Rectal smooth muscle tissue (tissue), 1 donor: ENCODE data around the gene TUB.

ENCODE experiments used
- H3K27ac ChIP-seq: one replicate; pipeline ENCODE4 v1.7.0; 2013; ENCODE audit warnings: low read depth, low read length, inconsistent platforms
- H3K27me3 ChIP-seq: one replicate; pipeline ENCODE4 v1.7.0; 2013; ENCODE audit warnings: low read length; ENCODE audit not compliant: control insufficient read depth, insufficient read depth
- H3K36me3 ChIP-seq: one replicate; pipeline ENCODE4 v1.7.0; 2013; ENCODE audit warnings: low read length; ENCODE audit not compliant: control insufficient read depth, insufficient read depth
- H3K4me1 ChIP-seq: one replicate; pipeline ENCODE4 v1.7.0; 2013; ENCODE audit warnings: low read length; ENCODE audit not compliant: control insufficient read depth, insufficient read depth
- H3K4me3 ChIP-seq: one replicate; pipeline ENCODE4 v1.7.0; 2013; ENCODE audit warnings: low read length
- H3K9ac ChIP-seq: one replicate; pipeline ENCODE4 v1.7.0; 2013; ENCODE audit warnings: low read length

The TUB gene

DNA sequence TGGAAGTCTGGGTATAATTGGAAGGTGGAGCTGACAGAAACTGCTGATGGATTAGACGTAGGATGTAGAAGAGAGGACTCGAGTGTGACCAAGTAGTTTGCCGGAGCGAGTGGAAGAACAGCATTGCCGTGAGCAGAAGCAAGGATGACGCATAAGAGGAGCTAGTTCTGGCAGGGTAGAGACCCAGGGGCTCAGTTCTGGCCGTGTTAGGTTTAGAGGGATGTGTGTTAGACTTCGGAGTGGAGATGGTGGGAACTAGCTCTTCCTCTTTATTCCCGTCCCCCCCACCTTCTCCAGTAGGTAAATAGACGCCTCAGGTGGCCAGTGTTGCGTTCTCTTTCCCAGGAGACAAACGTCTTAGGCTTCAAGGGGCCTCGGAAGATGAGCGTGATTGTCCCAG, 19.1 kb downstream of the TUB start:
- H3K4me3 ChIP-seq, result no peak overlapping the region
- no peak overlapping the region for H3K27ac ChIP-seq
- no peaks in the 10 kb centered on the region for H3K4me1 ChIP-seq
- H3K27me3 ChIP-seq, result no peaks in the 10 kb centered on the region
- peaks cover 4% of the 10 kb centered on the region for H3K36me3 ChIP-seq
- H3K9ac ChIP-seq, result no peak overlapping the region

DNA sequence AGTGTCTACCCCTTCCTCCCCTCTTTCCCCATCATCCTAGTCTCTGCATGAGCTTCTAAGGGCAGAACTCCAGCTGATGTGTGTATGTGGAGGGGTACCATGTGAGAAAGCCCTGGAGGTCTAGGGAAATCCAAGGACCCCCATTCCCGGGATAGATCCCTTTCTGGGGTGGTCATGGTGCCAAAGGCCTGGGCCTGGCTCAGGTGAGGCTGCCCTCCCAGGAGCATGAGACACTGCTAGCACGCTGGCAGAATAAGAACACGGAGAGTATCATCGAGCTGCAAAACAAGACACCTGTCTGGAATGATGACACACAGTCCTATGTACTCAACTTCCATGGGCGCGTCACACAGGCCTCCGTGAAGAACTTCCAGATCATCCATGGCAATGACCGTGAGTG, 19.6 kb downstream of the TUB start:
- no peak overlapping the region for H3K27ac ChIP-seq
- peaks cover 6% of the 10 kb centered on the region for H3K36me3 ChIP-seq
- H3K4me3 ChIP-seq, result no peak overlapping the region
- H3K4me1 ChIP-seq, result no peaks in the 10 kb centered on the region
- no peak overlapping the region for H3K9ac ChIP-seq
- H3K27me3 ChIP-seq, result no peaks in the 10 kb centered on the region

DNA sequence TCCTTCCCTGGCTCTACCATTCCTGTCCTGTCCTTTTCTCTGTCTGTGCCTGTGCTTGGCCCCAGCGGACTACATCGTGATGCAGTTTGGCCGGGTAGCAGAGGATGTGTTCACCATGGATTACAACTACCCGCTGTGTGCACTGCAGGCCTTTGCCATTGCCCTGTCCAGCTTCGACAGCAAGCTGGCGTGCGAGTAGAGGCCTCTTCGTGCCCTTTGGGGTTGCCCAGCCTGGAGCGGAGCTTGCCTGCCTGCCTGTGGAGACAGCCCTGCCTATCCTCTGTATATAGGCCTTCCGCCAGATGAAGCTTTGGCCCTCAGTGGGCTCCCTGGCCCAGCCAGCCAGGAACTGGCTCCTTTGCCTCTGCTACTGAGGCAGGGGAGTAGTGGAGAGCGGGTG, 20.4 kb downstream of the TUB start:
- Histone ChIP-seq H3K27ac (no peak overlapping the region), H3K4me3 (no peak overlapping the region), H3K4me1 (no peaks in the 10 kb centered on the region), H3K27me3 (no peaks in the 10 kb centered on the region), H3K36me3 (peaks cover 7% of the 10 kb centered on the region), H3K9ac (no peak overlapping the region)

DNA sequence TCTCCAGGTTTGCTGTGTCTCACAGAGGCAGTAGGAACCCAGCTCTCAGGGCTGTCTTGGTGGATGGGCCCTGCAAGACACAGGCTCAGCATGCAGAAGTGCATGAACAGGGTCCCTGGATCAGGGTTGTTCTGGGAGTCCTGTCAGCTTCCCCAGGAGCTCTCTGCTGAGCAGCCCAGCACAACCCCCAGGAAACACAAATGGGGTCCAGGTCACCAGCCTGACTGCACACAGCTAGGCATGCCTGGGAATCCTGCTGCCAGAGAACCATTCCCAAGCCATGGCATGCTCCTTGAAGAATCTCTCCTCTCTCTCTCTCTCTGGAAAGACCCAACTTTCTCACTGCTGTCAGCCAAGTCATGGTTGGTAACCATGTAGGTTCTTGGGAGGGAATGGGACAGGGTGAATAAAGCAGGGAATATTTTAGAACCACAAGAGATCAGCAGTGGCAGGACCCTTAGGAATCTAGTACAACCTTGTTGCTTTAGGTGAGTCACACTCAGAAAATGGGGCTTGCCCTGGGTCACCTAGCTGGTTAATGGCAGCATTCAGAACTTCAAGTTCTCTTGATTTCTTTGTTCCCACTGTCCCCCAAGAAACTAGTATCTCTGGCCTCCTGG, 21.4 kb downstream of the TUB start:
- Histone ChIP-seq H3K9ac (no peak overlapping the region), H3K4me3 (no peak overlapping the region), H3K27ac (no peak overlapping the region), H3K27me3 (no peaks in the 10 kb centered on the region), H3K4me1 (no peaks in the 10 kb centered on the region), H3K36me3 (peaks cover 7% of the 10 kb centered on the region)

DNA sequence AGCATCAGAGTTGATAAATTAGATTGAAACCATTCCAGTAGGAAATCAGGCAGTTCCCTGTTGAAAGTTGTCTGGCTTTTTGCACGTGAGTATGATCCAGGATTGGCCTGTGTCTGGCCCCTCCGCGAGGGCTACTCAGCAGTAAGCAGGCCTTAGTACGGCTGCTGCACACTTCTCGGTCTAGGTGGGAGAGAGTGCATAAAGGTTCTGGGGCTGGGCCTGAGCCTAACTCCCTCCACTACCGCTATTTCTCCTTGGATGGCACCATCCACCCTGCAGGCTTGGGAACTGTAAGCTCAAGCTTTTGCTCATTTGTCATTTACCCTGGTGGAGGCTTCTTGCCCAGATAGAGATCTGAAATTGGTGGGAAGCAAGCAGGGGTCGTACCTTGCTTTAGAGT, 22.0 kb downstream of the TUB start:
- H3K4me1 ChIP-seq, result no peaks in the 10 kb centered on the region
- no peaks in the 10 kb centered on the region for H3K27me3 ChIP-seq
- H3K9ac ChIP-seq, result no peak overlapping the region
- no peak overlapping the region for H3K27ac ChIP-seq
- H3K4me3 ChIP-seq, result no peak overlapping the region
- H3K36me3 ChIP-seq, result peaks cover 7% of the 10 kb centered on the region

DNA sequence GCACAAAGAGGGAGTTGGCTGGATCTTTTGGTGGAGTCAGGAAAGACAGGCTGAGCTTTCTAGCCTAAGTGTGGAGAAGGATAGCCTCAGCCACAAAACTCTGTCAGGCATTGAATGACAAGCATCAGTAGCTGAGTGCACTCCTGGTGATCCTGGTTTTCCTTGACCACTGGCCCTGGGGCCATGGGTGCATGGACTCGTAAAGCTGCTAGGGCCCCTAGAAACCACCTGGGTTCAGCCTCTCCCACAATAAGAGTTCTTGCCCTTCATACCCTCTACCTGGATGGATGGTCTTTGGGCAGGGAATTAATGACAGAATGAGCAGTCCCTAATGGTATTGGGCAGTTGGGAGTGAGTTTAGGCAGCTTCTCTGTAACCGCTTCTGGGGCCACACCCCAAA, 22.9 kb downstream of the TUB start:
- no peaks in the 10 kb centered on the region for H3K4me1 ChIP-seq
- H3K27ac ChIP-seq, result no peak overlapping the region
- H3K36me3 ChIP-seq, result peaks cover 7% of the 10 kb centered on the region
- no peak overlapping the region for H3K9ac ChIP-seq
- no peaks in the 10 kb centered on the region for H3K27me3 ChIP-seq
- H3K4me3 ChIP-seq, result no peak overlapping the region

DNA sequence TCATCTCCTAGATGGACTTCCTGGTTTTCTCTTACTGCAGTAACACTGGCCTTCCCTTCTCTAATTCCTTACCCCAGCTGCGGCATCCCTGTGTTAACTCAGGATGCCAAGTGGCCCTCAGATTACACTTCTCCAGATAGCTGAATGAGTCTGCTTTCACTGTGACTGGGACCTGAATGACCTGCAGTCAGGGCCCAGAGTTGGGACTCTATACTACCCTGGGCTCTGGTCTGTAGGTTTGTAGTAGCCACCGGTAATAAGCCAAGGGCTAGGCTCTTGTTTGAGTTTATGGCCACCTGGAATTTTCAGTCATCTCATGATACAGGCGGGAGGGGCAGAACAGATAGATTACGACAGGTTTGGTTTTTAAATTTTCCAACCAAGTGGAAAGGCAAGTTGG, 24.1 kb downstream of the TUB start:
- no peaks in the 10 kb centered on the region for H3K27me3 ChIP-seq
- no peak overlapping the region for H3K4me3 ChIP-seq
- H3K27ac ChIP-seq, result no peak overlapping the region
- no peaks in the 10 kb centered on the region for H3K4me1 ChIP-seq
- no peak overlapping the region for H3K9ac ChIP-seq
- H3K36me3 ChIP-seq, result peaks cover 7% of the 10 kb centered on the region

DNA sequence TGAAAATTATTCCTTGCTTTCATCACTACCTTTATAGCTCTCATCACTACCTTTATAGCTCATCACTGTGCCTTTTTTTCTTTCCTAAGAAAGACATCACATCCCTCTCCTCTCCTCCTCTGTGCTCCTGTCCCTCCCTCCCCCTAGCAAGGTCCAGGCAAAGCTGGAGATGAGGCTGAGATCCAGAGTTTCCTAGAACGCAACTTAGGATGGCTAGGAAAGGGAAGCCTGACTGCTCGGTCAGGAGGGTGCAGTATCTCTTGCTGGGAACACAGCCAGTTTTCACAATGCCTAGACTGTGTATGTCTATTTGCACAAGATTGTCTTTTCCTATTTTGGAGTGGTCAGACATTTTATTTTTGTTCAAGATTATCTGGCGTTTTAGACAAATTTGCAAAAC, 24.7 kb downstream of the TUB start:
- no peak overlapping the region for H3K27ac ChIP-seq
- no peak overlapping the region for H3K9ac ChIP-seq
- no peaks in the 10 kb centered on the region for H3K4me1 ChIP-seq
- H3K27me3 ChIP-seq, result no peaks in the 10 kb centered on the region
- H3K4me3 ChIP-seq, result no peak overlapping the region
- peaks cover 7% of the 10 kb centered on the region for H3K36me3 ChIP-seq

DNA sequence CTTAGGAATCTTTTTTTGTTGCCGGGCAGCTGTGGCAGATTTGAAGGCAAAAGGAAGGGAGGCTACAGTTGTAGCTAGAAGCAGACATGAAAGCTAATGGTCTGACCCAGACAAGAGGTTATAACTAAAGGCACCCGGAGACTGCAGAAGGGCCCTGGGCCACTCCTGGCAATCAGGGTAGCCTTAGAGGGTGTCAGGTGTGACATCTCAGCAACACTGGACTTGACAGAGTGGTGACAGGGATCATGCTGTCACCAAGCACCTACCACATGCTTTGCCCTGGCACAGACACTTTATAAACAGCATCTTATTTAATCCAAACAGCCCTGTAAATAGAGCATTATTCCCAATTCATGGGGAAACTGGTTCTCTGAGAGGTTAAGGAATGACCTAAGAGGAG, 25.7 kb downstream of the TUB start:
- Histone ChIP-seq H3K4me1 (no peaks in the 10 kb centered on the region), H3K36me3 (peaks cover 7% of the 10 kb centered on the region), H3K4me3 (no peak overlapping the region), H3K27ac (no peak overlapping the region), H3K27me3 (no peaks in the 10 kb centered on the region), H3K9ac (no peak overlapping the region)

DNA sequence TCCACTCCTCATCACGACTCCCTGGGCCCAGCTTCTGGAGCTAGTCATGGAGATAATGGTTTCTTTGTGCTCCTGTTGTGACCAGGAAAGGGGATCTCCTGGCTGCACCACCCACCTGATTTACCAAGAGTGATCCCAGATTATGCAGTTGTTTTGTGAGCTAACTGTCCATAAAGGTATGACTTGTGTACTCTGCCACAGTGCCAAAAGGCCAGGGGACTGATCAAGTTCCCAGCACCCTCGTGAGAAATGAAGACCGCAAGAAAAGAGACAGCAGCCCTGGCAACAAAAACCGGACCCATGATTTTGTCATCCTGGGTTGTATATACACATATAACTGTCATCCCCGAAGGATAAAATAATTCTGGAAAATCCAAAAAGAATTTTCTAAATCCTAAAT, 26.6 kb downstream of the TUB start:
- no peaks in the 10 kb centered on the region for H3K4me1 ChIP-seq
- H3K9ac ChIP-seq, result no peak overlapping the region
- H3K36me3 ChIP-seq, result peaks cover 7% of the 10 kb centered on the region
- H3K27me3 ChIP-seq, result no peaks in the 10 kb centered on the region
- no peak overlapping the region for H3K4me3 ChIP-seq
- H3K27ac ChIP-seq, result no peak overlapping the region

DNA sequence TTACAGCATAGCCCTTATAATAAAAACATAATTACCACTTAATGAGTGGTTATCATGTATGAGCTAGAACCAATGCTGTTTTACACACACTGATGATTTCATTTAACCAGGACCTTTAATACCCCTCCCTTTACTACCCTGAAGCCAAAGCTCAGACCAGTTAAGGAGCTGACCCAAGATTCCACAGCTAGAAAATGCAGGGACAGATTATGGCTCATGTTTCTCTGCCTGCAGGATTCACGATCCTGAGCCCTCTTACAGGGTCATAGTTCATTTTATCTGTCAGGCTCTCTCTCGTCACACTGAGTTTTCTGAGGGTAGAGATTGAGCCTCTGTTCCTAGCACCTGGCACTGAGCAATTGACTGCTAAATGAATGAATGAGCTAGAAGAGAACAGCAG, 27.4 kb downstream of the TUB start:
- no peak overlapping the region for H3K4me3 ChIP-seq
- H3K27ac ChIP-seq, result no peak overlapping the region
- H3K36me3 ChIP-seq, result peaks cover 5% of the 10 kb centered on the region

DNA sequence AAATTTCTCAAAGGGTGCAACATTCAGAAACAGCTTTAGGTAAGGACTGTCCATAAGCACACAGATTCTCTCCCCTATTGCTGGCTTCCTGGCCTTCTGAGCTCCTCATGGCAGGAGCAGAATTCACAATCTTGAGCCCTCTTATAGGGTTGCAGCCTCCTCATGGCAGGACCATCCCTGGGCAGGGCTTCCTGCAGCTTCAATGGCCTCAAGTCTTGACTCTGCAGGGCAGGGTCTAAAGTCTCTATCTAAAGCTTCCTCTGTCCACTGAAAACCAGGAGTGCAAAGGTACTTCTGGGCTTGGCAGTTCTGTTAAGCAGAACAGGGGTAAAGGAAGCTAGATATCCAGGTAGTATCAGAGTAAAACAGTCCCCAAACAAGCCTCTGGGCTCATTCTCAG, 28.7 kb downstream of the TUB start:
- H3K27ac ChIP-seq, result no peak overlapping the region
- no peak overlapping the region for H3K4me3 ChIP-seq
- no peaks in the 10 kb centered on the region for H3K4me1 ChIP-seq
- no peaks in the 10 kb centered on the region for H3K27me3 ChIP-seq
- no peak overlapping the region for H3K9ac ChIP-seq
- peaks cover 3% of the 10 kb centered on the region for H3K36me3 ChIP-seq

More for the DNA sequence above, 27.4 kb downstream of the TUB start:
- H3K27me3 ChIP-seq, result no peaks in the 10 kb centered on the region
- no peaks in the 10 kb centered on the region for H3K4me1 ChIP-seq
- no peak overlapping the region for H3K9ac ChIP-seq

DNA sequence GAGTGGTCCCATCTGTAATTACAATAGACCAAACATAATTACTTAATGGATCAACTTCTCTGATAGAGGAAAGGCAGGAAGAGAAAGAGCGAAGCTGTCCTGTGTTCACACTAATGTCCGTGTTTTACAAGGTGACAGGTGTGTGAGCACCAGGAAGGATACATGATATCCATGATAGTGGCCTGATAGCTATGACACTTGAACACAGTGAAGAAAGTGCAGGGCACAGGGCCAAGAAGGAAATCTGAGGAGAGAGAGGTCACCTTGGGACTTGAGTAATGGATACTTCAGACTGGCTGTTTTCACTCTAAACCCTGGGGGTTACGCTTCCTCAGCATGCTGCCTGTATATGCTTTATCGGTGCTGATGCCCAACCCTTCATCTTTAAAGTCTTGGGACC, 29.4 kb downstream of the TUB start:
- H3K27me3 ChIP-seq, result no peaks in the 10 kb centered on the region
- H3K9ac ChIP-seq, result no peak overlapping the region
- no peaks in the 10 kb centered on the region for H3K4me1 ChIP-seq
- no peak overlapping the region for H3K4me3 ChIP-seq
- H3K27ac ChIP-seq, result no peak overlapping the region
- H3K36me3 ChIP-seq, result peaks cover 3% of the 10 kb centered on the region
